SK-N-SH (cell line): ENCODE measurements around the gene PLIN4. TPM values are rescaled to one million over a fixed set of nuclear protein-coding genes. Genes with fewer than 3 reads are reported as not detected.

Source experiments
- CTCF ChIA-PET: fragments of 300-600, 350-600 bp; formaldehyde crosslinking; extraction: SDS; loops from one replicate; lab custom pipeline; 2021; lab: Yijun Ruan, JAX
- POLR2A ChIA-PET: fragments of 350-600 bp; sonication (Branson Sonifier 250); formaldehyde crosslinking; extraction: SDS; loops from one replicate; lab custom pipeline; 2020; ENCODE audit warnings: antibody characterized with exemption, inconsistent platforms; lab: Yijun Ruan, JAX
- DNase-seq: peaks from one replicate; pipeline ENCODE4 v3.0.0; 2012
- H2AFZ ChIP-seq: fragments of 200-600 bp; sonication (generic); 2 replicates; pipeline ENCODE4 v1.8.1; 2016; ENCODE audit warnings: antibody characterized with exemption, mild to moderate bottlenecking, low read depth
- H3F3A ChIP-seq: fragments of 200-600 bp; sonication (generic); replicated peaks from 2 replicates; pipeline ENCODE3; 2016; ENCODE audit warnings: antibody characterized with exemption, mild to moderate bottlenecking; ENCODE audit not compliant: insufficient read depth
- H3K27ac ChIP-seq, 2 experiments: fragments of 200-500 bp in 1 of 2; fragments of 200-600 bp in 1 of 2; sonication (Bioruptor generic) in 1 of 2; sonication (generic), shearing (Covaris generic) in 1 of 2; 2 replicates each; pipeline versions ENCODE4 v1.5.1 to v1.6.1; 2014 to 2016; ENCODE audit warnings: low read depth in 2 of 2, inconsistent platforms in 1 of 2, low read length in 1 of 2, mild to moderate bottlenecking in 1 of 2, mixed read lengths in 1 of 2
- H3K27me3 ChIP-seq: fragments of 200-600 bp; sonication (generic), shearing (Covaris generic); 2 replicates; pipeline ENCODE4 v1.6.1; 2016; ENCODE audit warnings: mixed run types; ENCODE audit not compliant: insufficient read depth
- H3K36me3 ChIP-seq, 2 experiments: fragments of 200-500 bp in 1 of 2; fragments of 200-600 bp in 1 of 2; sonication (Bioruptor generic) in 1 of 2; sonication (generic) in 1 of 2; replicated peaks in 1 of 2; 2 replicates each; pipeline versions ENCODE3 to v1.5.1; 2014 to 2016; ENCODE audit warnings: low read length in 1 of 2, mild to moderate bottlenecking in 1 of 2; ENCODE audit not compliant: insufficient read depth in 2 of 2, control insufficient read depth in 1 of 2
- H3K4me1 ChIP-seq, 2 experiments: fragments of 200-500 bp in 1 of 2; fragments of 200-600 bp in 1 of 2; sonication (Bioruptor generic) in 1 of 2; sonication (generic), shearing (Covaris generic) in 1 of 2; 2 replicates each; pipeline versions ENCODE4 v1.5.1 to v1.6.1; 2014 to 2016; ENCODE audit warnings: low read depth in 1 of 2, low read length in 1 of 2, mixed run types in 1 of 2; ENCODE audit not compliant: insufficient read depth in 2 of 2, control insufficient read depth in 1 of 2
- H3K4me2 ChIP-seq: fragments of 200-600 bp; sonication (generic), shearing (Covaris generic); 2 replicates; pipeline ENCODE4 v1.6.1; 2017; ENCODE audit warnings: mixed run types
- H3K4me3 ChIP-seq, 2 experiments: fragments of 200-500 bp in 1 of 2; fragments of 200-600 bp in 1 of 2; sonication (Bioruptor generic) in 1 of 2; sonication (generic), shearing (Covaris generic) in 1 of 2; 2 replicates each; pipeline versions ENCODE4 v1.5.1 to v1.8.1; 2014 to 2016; ENCODE audit warnings: low read depth in 2 of 2, inconsistent platforms in 1 of 2, low read length in 1 of 2, mild to moderate bottlenecking in 1 of 2, mixed read lengths in 1 of 2, moderate library complexity in 1 of 2
- H3K79me2 ChIP-seq: fragments of 200-600 bp; sonication (generic); 2 replicates; pipeline ENCODE4 v1.8.1; 2017; ENCODE audit warnings: mild to moderate bottlenecking; ENCODE audit not compliant: insufficient read depth
- H3K9ac ChIP-seq: fragments of 200-600 bp; sonication (generic); 2 replicates; pipeline ENCODE4 v1.6.1; 2017; ENCODE audit warnings: mixed run types
- H3K9me2 ChIP-seq: fragments of 200-600 bp; sonication (generic); 2 replicates; pipeline ENCODE4 v1.6.1; 2017; ENCODE audit warnings: mixed run types
- H3K9me3 ChIP-seq: fragments of 200-600 bp; sonication (generic); 2 replicates; pipeline ENCODE4 v1.6.1; 2017; ENCODE audit warnings: mixed run types, mild to moderate bottlenecking, moderate library complexity
- H4K20me1 ChIP-seq: fragments of 200-600 bp; sonication (generic); 2 replicates; pipeline ENCODE4 v1.6.1; 2017; ENCODE audit warnings: mild to moderate bottlenecking, mixed run types; ENCODE audit not compliant: insufficient read depth
- CHD2 ChIP-seq: fragments of 150-350 bp; IDR thresholded peaks from 2 replicates; pipeline ENCODE4 v1.6.1; 2018; ENCODE audit warnings: low read length; ENCODE audit not compliant: partially characterized antibody
- EP300 ChIP-seq, 2 experiments: IDR thresholded peaks; 2 replicates each; pipeline versions ENCODE4 v1.4.0 to v1.6.1; 2012; ENCODE audit warnings: borderline replicate concordance in 1 of 2, low read depth in 1 of 2, low read length in 1 of 2
- FOSL2 ChIP-seq: IDR thresholded peaks from 2 replicates; pipeline ENCODE4 v1.4.0; 2012; ENCODE audit warnings: low read depth, mild to moderate bottlenecking, moderate library complexity, borderline replicate concordance
- FOXJ3 ChIP-seq: sonication (generic); formaldehyde crosslinking; IDR thresholded peaks from 2 replicates; pipeline ENCODE4 v1.5.1; 2020; ENCODE audit warnings: mild to moderate bottlenecking, missing genetic modification reagents
- FOXM1 ChIP-seq: IDR thresholded peaks from 2 replicates; pipeline ENCODE4 v1.4.0; 2012; ENCODE audit warnings: low read depth, mild to moderate bottlenecking
- GABPA ChIP-seq: IDR thresholded peaks from 2 replicates; pipeline ENCODE4 v1.4.0; 2012; ENCODE audit warnings: low read depth, mild to moderate bottlenecking
- JUND ChIP-seq: IDR thresholded peaks from 2 replicates; pipeline ENCODE4 v1.4.0; 2012
- MXI1 ChIP-seq: IDR thresholded peaks from 2 replicates; pipeline ENCODE4 v1.6.1; 2012; ENCODE audit warnings: mild to moderate bottlenecking, low read depth, low read length, improper control_type of control experiment
- NRF1 ChIP-seq: IDR thresholded peaks from 2 replicates; pipeline ENCODE4 v1.6.1; 2012; ENCODE audit warnings: low read depth, mild to moderate bottlenecking, low read length
- RAD21 ChIP-seq: IDR thresholded peaks from 2 replicates; pipeline ENCODE4 v1.6.1; 2012; ENCODE audit warnings: mild to moderate bottlenecking, low read length
- RFX5 ChIP-seq: IDR thresholded peaks from 2 replicates; pipeline ENCODE4 v1.6.1; 2012; ENCODE audit warnings: mild to moderate bottlenecking, improper control_type of control experiment, low read length
- RXRA ChIP-seq: IDR thresholded peaks from 2 replicates; pipeline ENCODE4 v1.4.0; 2012; ENCODE audit warnings: low read depth, mild to moderate bottlenecking, borderline replicate concordance
- TAF1 ChIP-seq: IDR thresholded peaks from 2 replicates; pipeline ENCODE4 v1.6.1; 2012; ENCODE audit warnings: low read depth, mild to moderate bottlenecking, low read length, moderate library complexity, borderline replicate concordance
- TCF12 ChIP-seq: IDR thresholded peaks from 2 replicates; pipeline ENCODE4 v1.4.0; 2012
- TEAD4 ChIP-seq: IDR thresholded peaks from 2 replicates; pipeline ENCODE4 v1.4.0; 2012; ENCODE audit warnings: mild to moderate bottlenecking, borderline replicate concordance; ENCODE audit not compliant: insufficient read depth
- WGBS: methylation state at CpG from one replicate; pipeline ENCODE4 v1.1.6; 2017; ENCODE audit warnings: low lambda C conversion rate; 5-methylcytosine and 5-hydroxymethylcytosine counted together
- polyA plus RNA-seq, 3 experiments: library from polyadenylated mRNA; depleted of rRNA; stranded (reverse); fragments of >200 nt; gene quantifications; 2 replicates each; pipeline ENCODE4 v1.2.3, GENCODE V29; 2012
- TF ChIP-seq, protein P1 (sequence below): fragments of 200-600 bp; sonication (generic); IDR thresholded peaks from 2 replicates; pipeline ENCODE4 v1.6.1; 2017; ENCODE audit warnings: antibody characterized with exemption, mild to moderate bottlenecking, moderate library complexity
- TF ChIP-seq, protein P2 (sequence below): fragments of 150-350 bp; IDR thresholded peaks from 2 replicates; pipeline ENCODE4 v1.6.1; 2017; ENCODE audit warnings: antibody characterized with exemption, low read length, low read depth, borderline replicate concordance
- TF ChIP-seq, protein P3 (sequence below): fragments of 150-350 bp; IDR thresholded peaks from 2 replicates; pipeline ENCODE4 v1.6.1; 2016; ENCODE audit warnings: mild to moderate bottlenecking, low read depth, low read length
- TF ChIP-seq, protein P4 (sequence below): IDR thresholded peaks from 2 replicates; pipeline ENCODE4 v1.6.1; 2012; ENCODE audit warnings: mild to moderate bottlenecking, low read depth, low read length, moderate library complexity
- TF ChIP-seq, protein P5 (sequence below): IDR thresholded peaks from 2 replicates; pipeline ENCODE4 v1.4.0; 2012; ENCODE audit warnings: low read depth, borderline replicate concordance

The PLIN4 gene
- polyA plus RNA-seq, 1 of the 3 experiments (the other 2 are of a cell fraction), result 0.07 TPM

DNA sequence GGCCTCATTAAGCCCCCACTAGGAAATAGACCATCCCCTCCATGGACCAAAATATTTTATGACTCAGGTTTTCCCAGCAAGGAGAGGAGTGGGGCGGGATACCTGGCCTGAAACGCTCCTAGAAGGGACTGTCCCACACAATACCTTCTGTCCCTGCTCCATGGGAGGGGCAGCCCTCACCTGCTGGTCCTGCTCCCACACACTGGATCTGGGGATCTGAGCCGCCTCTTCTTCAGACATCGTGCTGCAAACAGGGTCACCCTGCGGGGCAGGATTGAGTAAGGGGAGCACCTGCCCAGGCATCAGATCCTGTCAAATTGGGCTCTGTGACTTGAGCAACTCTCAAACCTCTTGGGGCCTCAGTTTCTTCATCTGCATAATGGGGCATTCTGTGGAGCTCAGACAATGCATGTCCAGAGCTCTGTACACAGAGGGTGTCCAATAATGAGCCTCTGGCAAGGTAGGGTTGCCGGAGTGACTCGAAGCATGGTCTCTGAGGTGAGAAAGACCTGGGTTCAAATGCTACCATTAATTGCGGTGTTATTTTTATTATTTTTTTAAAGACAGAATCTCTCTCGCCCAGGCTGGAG, 15.6 kb upstream of the PLIN4 start:
- peaks cover 0 to 13% of the 10 kb centered on the region in 2 experiments; a peak in 2 of 4 replicates for H3K4me1 ChIP-seq
- ChIA-PET POLR2A (no interaction called here), CTCF (interaction anchor here (0.9 to 5.7 kb wide), 7 partner anchors 10 to 1459 kb away, joined by 3 to 78 read pairs (median 5); partner anchors contain the start of gene SEMA6B)
- no peak overlapping the region for H3K9ac ChIP-seq
- H3K79me2 ChIP-seq, result no peaks in the 10 kb centered on the region
- no peak overlapping the region for H3K4me2 ChIP-seq
- no peaks in the 10 kb centered on the region for H3K9me2 ChIP-seq
- no peak overlapping the region for H3K27ac ChIP-seq
- H4K20me1 ChIP-seq, result no peaks in the 10 kb centered on the region
- H3K9me3 ChIP-seq, result no peaks in the 10 kb centered on the region
- no peaks in the 10 kb centered on the region for H3F3A ChIP-seq
- H2AFZ ChIP-seq, result no peak overlapping the region
- peaks cover 26% of the 10 kb centered on the region; the same call in 1 of the 2 replicates for H3K27me3 ChIP-seq
- DNase-seq, result no peak
- H3K4me3 ChIP-seq, result no peak overlapping the region
- WGBS, result 90% methylated on average over 4 of the region's 9 CpGs
- TF ChIP-seq FOXM1, result no peak
- TF ChIP-seq, protein P1, sequence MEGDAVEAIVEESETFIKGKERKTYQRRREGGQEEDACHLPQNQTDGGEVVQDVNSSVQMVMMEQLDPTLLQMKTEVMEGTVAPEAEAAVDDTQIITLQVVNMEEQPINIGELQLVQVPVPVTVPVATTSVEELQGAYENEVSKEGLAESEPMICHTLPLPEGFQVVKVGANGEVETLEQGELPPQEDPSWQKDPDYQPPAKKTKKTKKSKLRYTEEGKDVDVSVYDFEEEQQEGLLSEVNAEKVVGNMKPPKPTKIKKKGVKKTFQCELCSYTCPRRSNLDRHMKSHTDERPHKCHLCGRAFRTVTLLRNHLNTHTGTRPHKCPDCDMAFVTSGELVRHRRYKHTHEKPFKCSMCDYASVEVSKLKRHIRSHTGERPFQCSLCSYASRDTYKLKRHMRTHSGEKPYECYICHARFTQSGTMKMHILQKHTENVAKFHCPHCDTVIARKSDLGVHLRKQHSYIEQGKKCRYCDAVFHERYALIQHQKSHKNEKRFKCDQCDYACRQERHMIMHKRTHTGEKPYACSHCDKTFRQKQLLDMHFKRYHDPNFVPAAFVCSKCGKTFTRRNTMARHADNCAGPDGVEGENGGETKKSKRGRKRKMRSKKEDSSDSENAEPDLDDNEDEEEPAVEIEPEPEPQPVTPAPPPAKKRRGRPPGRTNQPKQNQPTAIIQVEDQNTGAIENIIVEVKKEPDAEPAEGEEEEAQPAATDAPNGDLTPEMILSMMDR, result no peak
- TF ChIP-seq, protein P2, sequence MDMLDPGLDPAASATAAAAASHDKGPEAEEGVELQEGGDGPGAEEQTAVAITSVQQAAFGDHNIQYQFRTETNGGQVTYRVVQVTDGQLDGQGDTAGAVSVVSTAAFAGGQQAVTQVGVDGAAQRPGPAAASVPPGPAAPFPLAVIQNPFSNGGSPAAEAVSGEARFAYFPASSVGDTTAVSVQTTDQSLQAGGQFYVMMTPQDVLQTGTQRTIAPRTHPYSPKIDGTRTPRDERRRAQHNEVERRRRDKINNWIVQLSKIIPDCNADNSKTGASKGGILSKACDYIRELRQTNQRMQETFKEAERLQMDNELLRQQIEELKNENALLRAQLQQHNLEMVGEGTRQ, result no peak
- no peak for TF ChIP-seq TAF1
- TF ChIP-seq FOXJ3, result no peak
- TF ChIP-seq EP300 (IDR thresholded peaks at IDR 0.05; ENCODE audit: borderline replicate concordance in 1 of 2, low read depth in 1 of 2, low read length in 1 of 2), result no peak
- TF ChIP-seq, protein P3, sequence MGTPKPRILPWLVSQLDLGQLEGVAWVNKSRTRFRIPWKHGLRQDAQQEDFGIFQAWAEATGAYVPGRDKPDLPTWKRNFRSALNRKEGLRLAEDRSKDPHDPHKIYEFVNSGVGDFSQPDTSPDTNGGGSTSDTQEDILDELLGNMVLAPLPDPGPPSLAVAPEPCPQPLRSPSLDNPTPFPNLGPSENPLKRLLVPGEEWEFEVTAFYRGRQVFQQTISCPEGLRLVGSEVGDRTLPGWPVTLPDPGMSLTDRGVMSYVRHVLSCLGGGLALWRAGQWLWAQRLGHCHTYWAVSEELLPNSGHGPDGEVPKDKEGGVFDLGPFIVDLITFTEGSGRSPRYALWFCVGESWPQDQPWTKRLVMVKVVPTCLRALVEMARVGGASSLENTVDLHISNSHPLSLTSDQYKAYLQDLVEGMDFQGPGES, result no peak
- TF ChIP-seq TEAD4, result no peak
- no peak for TF ChIP-seq TCF12
- TF ChIP-seq, protein P4, sequence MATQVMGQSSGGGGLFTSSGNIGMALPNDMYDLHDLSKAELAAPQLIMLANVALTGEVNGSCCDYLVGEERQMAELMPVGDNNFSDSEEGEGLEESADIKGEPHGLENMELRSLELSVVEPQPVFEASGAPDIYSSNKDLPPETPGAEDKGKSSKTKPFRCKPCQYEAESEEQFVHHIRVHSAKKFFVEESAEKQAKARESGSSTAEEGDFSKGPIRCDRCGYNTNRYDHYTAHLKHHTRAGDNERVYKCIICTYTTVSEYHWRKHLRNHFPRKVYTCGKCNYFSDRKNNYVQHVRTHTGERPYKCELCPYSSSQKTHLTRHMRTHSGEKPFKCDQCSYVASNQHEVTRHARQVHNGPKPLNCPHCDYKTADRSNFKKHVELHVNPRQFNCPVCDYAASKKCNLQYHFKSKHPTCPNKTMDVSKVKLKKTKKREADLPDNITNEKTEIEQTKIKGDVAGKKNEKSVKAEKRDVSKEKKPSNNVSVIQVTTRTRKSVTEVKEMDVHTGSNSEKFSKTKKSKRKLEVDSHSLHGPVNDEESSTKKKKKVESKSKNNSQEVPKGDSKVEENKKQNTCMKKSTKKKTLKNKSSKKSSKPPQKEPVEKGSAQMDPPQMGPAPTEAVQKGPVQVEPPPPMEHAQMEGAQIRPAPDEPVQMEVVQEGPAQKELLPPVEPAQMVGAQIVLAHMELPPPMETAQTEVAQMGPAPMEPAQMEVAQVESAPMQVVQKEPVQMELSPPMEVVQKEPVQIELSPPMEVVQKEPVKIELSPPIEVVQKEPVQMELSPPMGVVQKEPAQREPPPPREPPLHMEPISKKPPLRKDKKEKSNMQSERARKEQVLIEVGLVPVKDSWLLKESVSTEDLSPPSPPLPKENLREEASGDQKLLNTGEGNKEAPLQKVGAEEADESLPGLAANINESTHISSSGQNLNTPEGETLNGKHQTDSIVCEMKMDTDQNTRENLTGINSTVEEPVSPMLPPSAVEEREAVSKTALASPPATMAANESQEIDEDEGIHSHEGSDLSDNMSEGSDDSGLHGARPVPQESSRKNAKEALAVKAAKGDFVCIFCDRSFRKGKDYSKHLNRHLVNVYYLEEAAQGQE, result no peak
- TF ChIP-seq CHD2, result no peak
- TF ChIP-seq JUND, result no peak
- TF ChIP-seq, protein P5, sequence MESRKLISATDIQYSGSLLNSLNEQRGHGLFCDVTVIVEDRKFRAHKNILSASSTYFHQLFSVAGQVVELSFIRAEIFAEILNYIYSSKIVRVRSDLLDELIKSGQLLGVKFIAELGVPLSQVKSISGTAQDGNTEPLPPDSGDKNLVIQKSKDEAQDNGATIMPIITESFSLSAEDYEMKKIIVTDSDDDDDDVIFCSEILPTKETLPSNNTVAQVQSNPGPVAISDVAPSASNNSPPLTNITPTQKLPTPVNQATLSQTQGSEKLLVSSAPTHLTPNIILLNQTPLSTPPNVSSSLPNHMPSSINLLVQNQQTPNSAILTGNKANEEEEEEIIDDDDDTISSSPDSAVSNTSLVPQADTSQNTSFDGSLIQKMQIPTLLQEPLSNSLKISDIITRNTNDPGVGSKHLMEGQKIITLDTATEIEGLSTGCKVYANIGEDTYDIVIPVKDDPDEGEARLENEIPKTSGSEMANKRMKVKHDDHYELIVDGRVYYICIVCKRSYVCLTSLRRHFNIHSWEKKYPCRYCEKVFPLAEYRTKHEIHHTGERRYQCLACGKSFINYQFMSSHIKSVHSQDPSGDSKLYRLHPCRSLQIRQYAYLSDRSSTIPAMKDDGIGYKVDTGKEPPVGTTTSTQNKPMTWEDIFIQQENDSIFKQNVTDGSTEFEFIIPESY, result no peak
- no peak for TF ChIP-seq FOSL2
- no peak for TF ChIP-seq NRF1
- TF ChIP-seq MXI1, result no peak
- TF ChIP-seq RAD21, result no peak
- no peak for TF ChIP-seq RXRA
- no peak for TF ChIP-seq RFX5
- no peak for TF ChIP-seq GABPA
- no peaks in the 10 kb centered on the region for H3K36me3 ChIP-seq
